HG03066 (cell line): ENCODE data around the gene DGKD.

Experiments used
- ATAC-seq: cut with Tn5 transposase; IDR thresholded peaks from one replicate; pipeline ENCODE4 v1.9.1; 2021; ENCODE audit warnings: low read depth; ENCODE audit not compliant: unreplicated experiment

DGKD gene

DNA sequence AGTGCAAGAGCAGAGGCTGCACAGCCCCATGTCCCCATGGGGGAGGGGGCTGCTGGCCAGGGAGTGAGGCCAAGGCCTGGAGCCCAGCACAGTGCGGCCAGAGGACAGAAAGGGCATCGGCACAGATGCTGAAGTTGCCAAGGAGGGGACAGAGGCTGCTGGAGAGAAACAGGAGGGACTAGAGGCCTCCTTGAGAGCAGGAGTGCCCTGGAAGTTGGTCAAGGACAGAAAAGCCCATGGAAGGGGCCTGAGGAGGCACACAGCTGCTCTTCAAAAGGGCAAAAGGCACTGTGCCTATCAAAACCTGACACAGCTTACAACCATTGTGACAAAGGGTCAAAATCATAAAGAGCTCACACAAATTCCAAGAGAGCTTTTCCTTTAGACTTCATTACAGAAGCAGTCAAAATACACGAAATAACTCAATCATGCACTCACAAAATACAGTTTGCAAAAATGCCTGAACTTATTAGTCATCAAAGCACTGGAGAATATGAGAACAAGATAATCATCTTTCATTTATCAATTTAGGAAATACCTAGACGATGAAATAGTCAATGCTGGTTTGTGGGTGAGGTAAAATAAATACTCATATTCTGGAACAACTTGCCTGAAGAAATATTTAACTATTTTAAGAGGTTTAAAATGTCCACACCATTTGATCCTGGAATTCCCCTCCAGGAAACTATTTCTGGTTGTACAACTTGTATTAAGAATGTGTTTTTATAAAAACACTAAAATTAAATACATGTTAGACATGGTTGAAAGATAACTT lies 132.7 kb downstream of the DGKD start:
- no peak for ATAC-seq

DNA sequence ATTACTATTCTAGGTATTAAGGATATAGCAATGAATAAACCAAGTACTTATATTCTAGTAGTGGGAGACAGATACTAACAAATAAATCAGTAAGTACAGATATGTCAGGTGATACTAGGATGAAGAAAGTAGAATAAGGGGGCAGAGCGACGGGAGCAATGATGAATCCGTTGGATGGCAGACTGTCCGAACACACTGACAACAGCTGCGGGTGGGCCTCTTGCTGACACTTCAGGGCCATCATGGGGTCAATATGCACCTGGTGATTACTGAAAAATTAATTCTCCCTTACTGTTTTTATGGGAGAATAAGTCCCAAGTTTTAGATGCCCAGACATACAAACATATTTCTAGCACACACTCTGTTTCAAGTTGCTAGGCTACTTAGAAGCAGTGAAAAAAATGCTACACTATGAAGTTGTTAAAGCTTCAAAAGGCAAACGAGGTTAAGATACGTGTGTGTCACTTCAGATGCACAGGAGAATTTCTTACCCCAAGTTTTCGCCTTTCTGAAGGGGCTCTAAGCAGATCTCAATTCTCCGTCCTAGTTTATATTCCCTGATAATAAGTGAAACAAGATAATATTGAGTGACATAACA lies 133.6 kb downstream of the DGKD start:
- ATAC-seq = no peak

DNA sequence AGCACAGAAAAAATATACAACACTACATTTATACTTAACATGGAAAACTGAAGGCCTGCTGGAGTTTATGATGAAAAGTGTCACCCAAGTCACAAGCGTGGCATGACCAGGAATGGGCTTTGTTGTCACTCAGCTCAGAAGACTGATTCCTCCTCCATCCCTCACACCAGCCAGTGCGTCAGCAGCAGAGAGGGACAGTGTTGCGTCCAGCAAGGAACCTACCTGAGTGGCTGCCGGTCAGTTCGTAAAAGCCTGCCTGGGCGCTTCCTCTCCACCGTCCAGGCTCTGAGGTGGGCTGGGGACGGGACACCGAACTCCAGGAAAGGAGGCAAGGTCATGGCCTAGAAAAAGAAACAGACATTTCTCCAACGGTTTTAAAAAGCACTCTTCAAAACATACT lies 134.8 kb downstream of the DGKD start:
- ATAC-seq = no peak

DNA sequence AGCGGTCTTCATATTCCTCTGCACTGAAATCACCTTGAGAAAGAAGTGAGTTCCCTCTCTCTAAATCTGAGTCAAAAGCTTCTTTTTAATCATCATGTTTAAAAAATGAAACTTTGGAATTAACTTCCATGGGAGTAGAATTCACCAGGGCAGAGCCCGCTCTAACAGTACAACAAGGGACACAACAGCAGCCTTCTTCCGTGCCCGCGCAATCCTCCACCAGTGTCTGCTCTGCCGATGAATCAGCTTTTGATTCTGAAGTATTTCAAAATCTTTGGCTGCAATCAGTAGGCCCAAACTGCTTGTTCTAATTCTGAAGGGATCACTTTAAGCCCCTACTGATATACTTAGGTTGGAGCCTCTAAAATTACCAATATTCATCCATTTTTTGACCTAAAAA lies 135.4 kb downstream of the DGKD start:
- ATAC-seq = no peak

DNA sequence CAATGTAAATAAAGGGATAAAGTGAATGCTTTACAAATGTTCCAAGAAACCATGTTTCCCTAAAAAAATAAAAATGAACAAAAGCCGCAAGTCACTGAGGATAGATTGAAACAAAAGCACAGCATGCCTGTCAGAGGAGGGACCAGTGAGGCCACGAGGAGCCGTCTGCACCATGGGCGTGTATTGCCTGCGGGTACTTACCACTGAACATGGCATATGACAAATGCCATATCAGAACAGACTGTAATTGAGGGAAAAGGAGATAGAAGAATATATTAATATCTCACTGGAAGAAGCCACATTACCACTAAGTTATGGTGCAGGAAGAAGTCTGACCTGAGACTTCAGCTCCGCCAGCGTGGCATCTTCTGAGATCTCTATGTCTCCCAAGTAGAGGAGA lies 136.5 kb downstream of the DGKD start:
- no peak for ATAC-seq

DNA sequence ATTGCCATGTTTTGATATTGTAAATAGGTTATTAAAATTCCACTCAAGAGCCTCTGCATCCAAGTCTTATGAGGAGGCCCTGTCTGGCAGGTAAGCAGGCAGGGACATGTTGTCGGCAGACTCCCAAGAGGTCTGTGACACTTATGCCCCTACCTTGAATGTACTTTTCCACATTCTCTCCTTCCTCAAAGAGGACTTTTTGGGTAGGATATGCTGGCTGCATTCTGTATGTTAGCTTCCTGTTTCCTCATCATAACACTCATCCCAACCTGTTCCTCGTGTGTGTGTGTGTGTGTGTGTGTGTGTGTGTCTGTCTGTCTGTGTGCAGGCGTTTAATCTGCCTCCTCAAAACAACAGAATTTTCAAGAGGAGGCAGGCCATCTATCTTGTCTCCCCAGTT lies 137.0 kb downstream of the DGKD start:
- ATAC-seq = no peak

DNA sequence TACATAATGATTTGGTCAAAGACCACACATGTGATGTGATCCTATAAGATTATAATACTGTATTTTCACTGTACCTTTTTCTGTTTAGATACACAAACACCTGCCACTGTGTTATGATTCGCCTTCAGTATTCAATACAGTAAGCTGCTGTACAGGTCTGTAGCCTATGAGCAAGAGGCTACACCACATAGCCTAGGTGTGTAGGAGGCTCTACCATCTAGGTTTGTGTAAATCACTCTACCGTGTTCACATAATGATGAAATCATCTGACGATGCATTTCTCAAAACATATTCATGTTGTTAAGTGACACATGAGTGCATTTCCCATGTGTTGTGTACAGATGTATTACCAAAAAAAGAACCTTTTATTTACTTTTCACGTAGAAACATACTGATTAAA lies 137.8 kb downstream of the DGKD start:
- ATAC-seq = no peak

DNA sequence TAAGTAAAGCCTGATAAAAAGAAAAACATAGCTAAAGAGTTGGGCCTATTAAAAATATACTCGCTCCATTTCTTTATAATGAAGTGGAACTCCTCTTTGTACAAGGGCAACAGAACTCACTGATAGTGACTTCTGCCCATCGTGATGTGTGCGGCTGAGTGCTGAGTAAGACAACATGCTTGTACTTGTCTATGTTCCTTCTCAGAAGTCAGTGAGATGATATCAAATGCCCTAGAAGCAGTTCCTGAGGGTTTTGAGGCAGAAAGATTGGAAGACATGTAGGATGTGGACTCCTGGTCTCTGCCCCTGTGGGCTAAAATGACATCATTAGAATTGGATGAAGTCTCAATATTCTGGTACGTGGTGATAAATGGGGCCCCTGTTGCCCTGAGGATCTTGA lies 138.5 kb downstream of the DGKD start:
- ATAC-seq = no peak

DNA sequence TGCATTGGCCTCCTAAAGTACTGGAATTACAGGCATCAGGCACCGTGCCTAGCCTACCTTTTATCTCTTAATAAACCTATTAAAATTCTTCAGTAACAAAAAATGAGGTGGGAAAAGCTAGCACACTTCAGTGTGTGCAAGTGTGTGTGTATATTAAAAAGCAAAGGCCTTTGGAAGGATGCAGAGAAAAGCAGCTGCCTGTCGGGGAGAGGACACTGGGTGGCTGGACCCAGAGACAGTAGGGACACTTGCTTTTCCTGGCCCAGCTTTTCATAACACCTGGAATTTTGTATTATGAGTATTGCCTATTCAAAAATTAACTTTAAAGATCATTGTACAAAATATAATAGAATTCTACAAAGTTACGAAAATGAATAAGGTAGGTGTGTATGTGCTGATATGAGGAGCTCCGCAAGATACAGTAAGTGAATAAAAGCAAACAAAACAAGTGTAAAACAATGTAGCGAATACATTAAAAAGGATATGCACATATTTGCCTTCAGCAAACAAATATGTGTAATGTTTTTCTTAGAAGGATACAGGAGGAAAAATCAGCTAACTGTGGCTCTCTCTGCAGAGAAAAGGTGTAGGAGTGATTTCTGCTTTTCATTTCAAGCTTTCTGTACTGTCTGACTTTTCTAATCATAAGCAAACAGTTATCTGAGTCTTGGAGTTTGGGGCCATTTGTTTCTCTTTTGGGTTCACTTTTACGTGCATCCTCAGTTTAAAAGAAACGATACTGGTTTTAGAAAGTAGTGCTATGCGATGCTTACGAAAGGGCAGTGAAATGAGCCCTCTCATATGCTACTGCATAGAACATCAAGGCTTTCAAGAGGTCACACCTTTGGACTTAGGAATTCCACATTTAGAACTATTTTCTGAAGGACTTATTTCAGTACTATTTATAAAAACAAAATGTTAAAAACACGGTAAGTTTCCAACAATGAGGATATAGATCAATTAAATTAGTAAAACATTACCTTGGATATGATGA lies 141.5 kb downstream of the DGKD start:
- no peak for ATAC-seq

DNA sequence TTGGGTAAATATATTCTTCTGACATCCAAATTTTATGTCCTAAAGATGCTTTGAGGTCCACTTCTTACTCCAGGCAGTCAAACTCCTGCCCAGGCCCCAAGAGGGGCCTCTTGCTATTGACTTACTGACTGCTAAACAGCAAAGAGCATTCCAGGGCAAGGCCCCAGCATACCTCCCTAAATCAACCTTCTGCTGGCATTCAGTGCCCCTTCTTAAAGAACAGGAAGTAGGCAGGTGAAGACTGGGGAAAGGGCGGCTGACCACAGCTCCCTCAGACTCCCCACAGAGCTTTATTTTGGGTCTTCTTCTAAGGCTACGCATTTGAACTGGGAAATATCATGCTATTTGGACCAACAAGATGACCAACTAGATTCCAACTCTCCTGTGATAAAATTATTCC lies 143.4 kb downstream of the DGKD start:
- ATAC-seq = no peak

DNA sequence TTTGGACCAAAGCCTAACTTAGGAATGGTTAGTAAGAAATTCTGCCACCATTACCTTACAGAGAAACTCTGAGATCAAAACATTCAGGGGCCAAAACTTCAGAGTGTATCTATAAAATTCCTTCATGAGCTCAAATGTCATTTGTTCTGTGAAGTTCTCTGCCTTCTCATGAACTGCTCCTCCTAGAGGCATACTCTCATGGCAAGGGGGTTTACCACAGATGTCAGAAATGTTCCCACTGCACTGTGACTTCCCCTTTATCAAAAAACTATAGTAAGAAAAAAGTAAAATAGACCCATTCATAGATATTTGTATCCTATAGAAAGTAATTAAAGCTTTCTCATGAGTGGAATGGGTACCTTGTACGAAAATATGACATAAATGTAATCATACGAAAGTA lies 143.8 kb downstream of the DGKD start:
- ATAC-seq = no peak

DNA sequence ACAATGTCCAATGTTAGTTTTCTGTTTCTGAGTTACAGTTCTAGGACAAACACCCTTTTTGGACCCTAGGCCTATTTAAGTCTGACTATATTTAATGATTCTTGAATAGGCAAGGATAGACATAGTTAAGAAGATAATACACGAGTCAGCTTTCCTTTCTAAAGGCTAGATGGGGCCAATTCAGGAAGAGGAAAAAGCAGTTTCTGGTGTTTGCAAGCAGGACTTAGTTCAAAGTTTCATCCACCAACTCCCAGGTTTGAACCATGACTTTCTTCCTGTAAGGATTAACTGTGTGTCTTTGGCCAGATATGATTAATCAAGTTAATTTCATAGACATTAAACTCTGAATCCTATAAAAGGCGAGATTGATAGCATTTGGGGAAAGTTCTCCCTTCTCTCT lies 145.6 kb downstream of the DGKD start:
- no peak for ATAC-seq

DNA sequence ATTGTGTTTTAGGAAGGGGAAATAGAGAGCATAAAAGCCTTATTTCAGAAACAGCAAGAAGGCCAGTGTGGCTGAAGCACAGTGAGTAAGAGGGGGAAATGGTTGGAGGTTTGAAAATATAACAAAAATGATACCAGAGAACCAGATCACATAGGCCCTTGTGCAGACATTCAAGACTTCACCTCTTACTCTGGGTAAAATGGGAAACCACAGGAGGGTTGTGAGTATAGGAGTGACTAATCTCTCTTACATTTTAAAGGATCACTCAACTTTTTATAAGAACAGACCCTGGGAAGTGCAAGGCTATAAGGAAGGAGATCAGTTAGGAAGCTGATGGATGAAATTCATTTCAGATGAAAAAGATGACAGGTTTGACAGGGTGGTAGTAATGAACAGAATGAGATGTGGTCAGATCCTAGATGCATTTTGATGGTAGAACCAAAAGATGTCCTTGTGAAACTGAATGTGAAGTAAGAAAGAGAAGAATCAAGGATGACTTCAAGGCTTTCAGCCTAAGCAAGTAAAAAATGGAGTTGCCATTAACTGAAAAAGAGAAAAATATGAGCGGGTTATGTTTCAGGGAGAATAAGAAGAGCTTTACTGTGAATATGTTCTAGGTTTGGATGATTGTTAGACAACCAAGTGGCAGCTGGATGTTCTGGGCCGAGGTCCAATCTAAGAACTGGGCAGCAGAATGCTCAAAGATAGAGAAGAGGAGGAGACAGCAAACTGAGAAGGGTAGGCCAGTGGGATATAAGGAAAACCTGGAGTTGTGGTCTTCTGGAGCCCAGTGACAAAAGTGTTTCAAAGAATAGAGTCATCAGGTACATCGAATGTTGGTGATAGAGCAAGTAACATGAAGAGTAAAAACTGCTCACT lies 147.1 kb downstream of the DGKD start:
- no peak for ATAC-seq

DNA sequence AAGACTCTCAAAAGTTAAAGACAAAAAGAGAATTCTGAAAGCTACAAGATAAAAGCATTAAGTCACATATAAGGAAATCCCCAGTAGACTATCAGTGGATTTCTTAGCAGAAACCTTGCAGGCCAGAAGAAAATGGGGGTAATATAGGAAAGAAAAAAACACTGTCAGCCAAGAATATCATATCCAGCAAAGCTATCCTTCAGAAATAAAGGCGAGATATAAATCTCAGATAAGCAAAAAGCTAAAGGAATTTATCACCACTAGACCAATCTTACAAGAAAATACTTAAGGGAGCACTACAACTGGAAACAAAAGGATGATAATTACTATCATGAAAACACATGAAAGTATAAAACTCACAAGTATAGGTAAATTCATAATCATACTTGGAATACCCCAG lies 149.2 kb downstream of the DGKD start:
- ATAC-seq = no peak

DNA sequence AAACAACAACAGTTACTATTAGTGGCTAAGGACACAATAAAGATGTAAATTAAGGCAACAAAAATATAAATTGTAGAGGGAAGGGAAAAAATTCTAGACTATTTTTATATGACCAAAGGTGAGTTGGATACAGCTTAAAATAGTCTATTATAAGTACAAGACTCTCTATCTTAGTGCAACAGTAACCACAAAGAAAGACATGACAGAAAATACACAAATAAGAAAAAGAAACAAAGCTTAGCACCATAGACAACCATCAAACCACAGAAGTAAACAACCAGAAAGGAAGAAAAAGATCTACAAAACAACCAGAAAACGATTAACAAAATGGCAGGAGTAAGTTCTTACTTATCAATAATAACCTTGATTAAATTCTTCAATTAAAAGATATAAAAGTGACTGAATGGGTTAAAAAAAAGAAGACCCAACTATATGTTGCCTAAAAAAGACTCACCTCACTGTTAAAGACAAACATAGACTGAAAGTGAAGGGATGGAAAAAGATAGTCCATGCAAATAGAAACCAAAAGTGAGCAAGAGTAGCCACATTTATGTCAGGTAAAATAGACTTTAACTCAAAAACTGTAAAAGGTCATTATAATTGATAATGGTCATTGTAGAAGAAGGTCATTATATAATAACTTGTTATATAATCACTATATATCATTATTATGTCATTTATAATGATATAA lies 149.8 kb downstream of the DGKD start:
- ATAC-seq = peak; percentile 60

DNA sequence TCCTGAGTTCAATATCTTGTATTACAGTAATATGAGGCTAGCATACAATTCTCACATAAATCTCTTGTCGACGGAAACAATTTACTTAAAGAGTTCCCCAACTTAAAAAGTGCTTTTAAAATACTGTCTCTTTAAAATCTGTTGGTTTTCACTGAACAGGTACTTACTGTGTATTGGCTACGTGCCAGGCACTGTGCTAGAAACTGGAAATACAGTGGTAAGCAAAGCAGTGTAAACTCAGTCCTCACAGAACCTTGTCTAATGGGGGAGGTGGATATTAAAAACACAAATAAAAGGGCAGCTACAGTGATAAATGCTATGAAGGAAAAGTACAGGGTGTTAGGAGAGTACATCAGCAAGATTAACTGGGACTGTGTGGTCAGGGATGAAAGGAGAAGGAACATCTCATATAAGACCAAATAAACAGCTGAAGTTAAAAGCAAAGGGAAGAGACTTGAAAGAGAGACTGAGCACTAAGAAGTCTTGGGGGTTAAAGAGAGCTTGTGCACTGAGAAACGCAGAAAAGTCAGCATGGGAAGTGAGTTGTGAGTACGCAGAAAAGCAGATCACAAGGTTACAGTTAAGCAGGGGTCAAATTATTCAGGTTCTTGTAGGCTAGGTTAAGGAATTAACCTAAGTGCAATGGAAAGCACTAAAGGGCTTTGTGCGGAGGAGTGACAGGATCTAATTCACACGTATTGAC lies 159.8 kb downstream of the DGKD start:
- ATAC-seq = peak; percentile 63

DNA sequence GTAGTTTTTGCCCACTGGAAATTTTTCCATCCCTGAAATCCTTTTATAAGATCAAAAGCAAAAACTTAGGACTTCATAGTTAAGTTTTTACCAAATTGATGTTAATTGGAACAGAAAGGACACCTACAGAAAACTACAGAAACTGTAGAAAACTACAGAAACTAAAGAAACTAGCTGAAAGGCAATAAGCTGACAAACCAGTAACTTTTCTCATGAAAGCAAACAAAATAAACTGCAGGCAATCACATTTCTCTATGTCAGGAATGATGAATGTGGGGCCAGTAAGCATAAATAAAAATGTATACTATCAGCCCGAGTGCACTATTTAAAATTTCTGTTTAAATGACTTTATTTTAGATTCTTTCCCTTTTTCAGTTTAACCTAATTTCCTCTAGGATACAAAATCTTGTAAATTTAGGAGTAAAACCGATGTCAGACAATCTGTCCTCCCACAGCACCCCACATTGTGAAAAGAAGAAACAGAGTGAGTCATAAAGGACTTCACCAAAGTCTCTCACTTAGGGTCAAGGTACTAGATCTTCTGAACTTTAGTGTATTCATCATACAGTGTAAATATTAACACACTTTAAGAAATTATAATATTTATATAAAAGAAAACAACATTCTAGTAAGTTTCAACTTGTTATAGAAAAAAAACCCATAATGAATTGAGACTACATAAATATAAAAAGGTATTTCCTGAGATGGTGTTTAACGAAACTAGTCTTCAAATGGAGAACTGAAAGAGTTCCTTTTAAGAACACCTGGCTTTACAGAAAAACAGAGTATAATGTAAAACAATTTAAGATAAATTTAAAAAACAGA lies 165.7 kb downstream of the DGKD start:
- ATAC-seq = peak; percentile 95
